ENCODE measurements around the gene PALM.

GRCh38 chr19:782185-782877, 73.6 kb downstream of the PALM start:
- TF ChIP-seq CTCF (IDR thresholded peaks at IDR 0.05) (no peak), E2F1 (CRISPR knock-in tag; IDR thresholded peaks at IDR 0.05) (no peak), JUN (CRISPR knock-in tag; IDR thresholded peaks at IDR 0.05) (no peak), MXD4 (CRISPR knock-in tag; IDR thresholded peaks at IDR 0.05; ENCODE audit: borderline replicate concordance) (no peak), TCF7 (CRISPR knock-in tag; IDR thresholded peaks at IDR 0.05; ENCODE audit: low read depth) (no peak), HMGA2 (CRISPR knock-in tag; IDR thresholded peaks at IDR 0.05) (no peak), FOXJ3 (CRISPR knock-in tag; IDR thresholded peaks at IDR 0.05; ENCODE audit: borderline replicate concordance) (no peak), ZNF232 (CRISPR knock-in tag; IDR thresholded peaks at IDR 0.05) (no peak), TEAD4 (CRISPR knock-in tag; IDR thresholded peaks at IDR 0.05) (0 out of 2 replicates have a peak, but pooled peaks have one; percentile 59)

Measured in WTC11 (cell line).